BLaER1 treated with 17β-estradiol and CSF1 and Interleukin-3, amounts not matched to agents 10 nM and 100 nM (cell line): ENCODE measurements around the gene MPHOSPH9.

Source experiments
- H3K27ac ChIP-seq, 11 experiments: shearing (Covaris generic); formaldehyde crosslinking; 2 replicates each; pipeline ENCODE4 v1.8.1; 2022
- H3K27me3 ChIP-seq, 11 experiments: shearing (Covaris generic); formaldehyde crosslinking; 2 replicates each; pipeline ENCODE4 v1.8.1; 2022
- H3K36me3 ChIP-seq, 11 experiments: shearing (Covaris generic); formaldehyde crosslinking; 2 replicates each; pipeline ENCODE4 v1.8.1; 2022
- H3K4me1 ChIP-seq, 10 experiments: shearing (Covaris generic); formaldehyde crosslinking; 2 replicates each; pipeline ENCODE4 v1.8.1; 2022
- H3K4me2 ChIP-seq, 11 experiments: shearing (Covaris generic); formaldehyde crosslinking; 2 replicates each; pipeline ENCODE4 v1.8.1; 2022
- H3K4me3 ChIP-seq, 10 experiments: shearing (Covaris generic); formaldehyde crosslinking; 2 replicates each; pipeline ENCODE4 v1.8.1; 2022
- H3K9ac ChIP-seq, 11 experiments: shearing (Covaris generic); formaldehyde crosslinking; 2 replicates each; pipeline ENCODE4 v1.8.1; 2022
- H3K9me3 ChIP-seq, 11 experiments: shearing (Covaris generic); formaldehyde crosslinking; replicated peaks in 1 of 11; 2 replicates each; pipeline ENCODE4 v1.8.1; 2022
- H4K20me1 ChIP-seq, 11 experiments: shearing (Covaris generic); formaldehyde crosslinking; 2 replicates each; pipeline ENCODE4 v1.8.1; 2022
- Cebpa-rat ChIP-seq, 11 experiments: shearing (Covaris generic); IDR thresholded peaks; 2 replicates each; pipeline ENCODE4 v1.8.1; 2022

Gene MPHOSPH9

DNA sequence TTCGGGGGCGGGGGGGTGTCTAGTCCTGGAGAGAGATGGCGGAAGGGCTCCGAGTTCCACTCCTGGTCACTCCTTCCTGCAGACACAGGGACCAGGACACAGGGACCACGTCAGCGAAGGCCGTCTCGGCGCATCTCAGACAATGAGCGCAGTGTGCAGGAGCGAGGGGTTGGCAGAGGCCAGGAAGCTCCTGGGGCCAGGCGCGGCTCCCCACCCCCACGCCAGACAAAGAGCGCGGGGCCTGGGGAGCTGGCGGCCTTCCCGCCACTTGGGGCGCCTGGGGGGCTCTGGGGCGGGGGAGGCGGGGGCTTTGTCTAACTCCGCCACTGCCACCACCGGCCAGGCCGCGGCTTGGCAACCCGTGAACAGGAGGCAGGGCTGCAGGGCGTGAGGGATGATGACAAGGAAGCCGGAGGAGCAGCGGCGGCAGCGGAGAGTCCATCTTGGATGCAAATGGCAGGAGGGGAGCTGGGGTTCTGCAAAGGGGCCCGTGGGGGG is 36.5 kb upstream of the MPHOSPH9 start:
- Histone ChIP-seq H3K9me3 (no peaks in the 10 kb centered on the region), H3K36me3 (peaks cover 21 to 34% (median 29%) of the 10 kb centered on the region in 11 experiments; a peak in 21 of 22 replicates), H3K9ac (peak overlapping the region; percentile 92 to 100 (median 96)), H3K27ac (peak overlapping the region; percentile 89 to 98 (median 94)), H3K4me2 (peak overlapping the region; percentile 95 to 100 (median 99)), H4K20me1 (peaks cover 0 to 48% (median 15%) of the 10 kb centered on the region in 11 experiments; a peak in 11 of 22 replicates), H3K27me3 (no peaks in the 10 kb centered on the region), H3K4me3 (peak overlapping the region; percentile 89 to 100 (median 98)), H3K4me1 (peaks cover 34 to 52% (median 46%) of the 10 kb centered on the region in 10 experiments)
- no peak for TF ChIP-seq Cebpa-rat (IDR thresholded peaks at IDR 0.05)

DNA sequence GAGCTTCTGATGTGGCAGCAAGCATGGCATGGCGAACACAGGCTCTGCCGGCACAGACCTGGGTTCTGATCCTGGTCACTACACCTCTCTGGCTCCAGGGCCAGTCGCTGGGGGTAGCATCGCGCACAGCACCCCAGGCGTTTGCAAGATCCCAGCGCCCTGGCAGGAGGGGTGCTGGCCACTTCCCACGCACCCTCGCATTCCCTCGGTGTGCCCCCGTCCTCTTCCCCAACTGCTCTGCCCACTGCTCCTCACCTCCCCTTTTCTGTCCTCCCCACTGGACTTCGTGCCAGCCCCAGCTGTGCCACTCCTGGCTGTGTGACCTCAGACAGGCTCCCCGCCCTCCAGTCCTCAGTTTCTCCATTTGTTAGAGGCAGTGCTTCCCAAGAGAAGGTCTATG is 35.9 kb upstream of the MPHOSPH9 start:
- H3K4me2 ChIP-seq, result peak overlapping the region; percentile 95 to 100 (median 99)
- H3K36me3 ChIP-seq, result peaks cover 26 to 40% (median 35%) of the 10 kb centered on the region in 11 experiments; a peak in 21 of 22 replicates
- peak overlapping the region; percentile 37 to 98 (median 94); a peak in 21 of 22 replicates for H3K27ac ChIP-seq
- H3K27me3 ChIP-seq, result no peaks in the 10 kb centered on the region
- H3K4me3 ChIP-seq, result peak overlapping the region; percentile 89 to 100 (median 98)
- TF ChIP-seq Cebpa-rat (IDR thresholded peaks at IDR 0.05), result no peak
- H3K9ac ChIP-seq, result peak overlapping the region; percentile 92 to 100 (median 96); a peak in 21 of 22 replicates
- H3K9me3 ChIP-seq, result no peaks in the 10 kb centered on the region
- H4K20me1 ChIP-seq, result peaks cover 0 to 52% (median 15%) of the 10 kb centered on the region in 11 experiments; a peak in 12 of 22 replicates
- H3K4me1 ChIP-seq, result peaks cover 34 to 52% (median 46%) of the 10 kb centered on the region in 10 experiments

- peaks cover 34 to 57% (median 44%) of the 10 kb centered on the region in 10 experiments for H3K4me1 ChIP-seq
These were observed 35.3 kb upstream of the MPHOSPH9 start for GRCh38 chr12:123267991-123268843.

DNA sequence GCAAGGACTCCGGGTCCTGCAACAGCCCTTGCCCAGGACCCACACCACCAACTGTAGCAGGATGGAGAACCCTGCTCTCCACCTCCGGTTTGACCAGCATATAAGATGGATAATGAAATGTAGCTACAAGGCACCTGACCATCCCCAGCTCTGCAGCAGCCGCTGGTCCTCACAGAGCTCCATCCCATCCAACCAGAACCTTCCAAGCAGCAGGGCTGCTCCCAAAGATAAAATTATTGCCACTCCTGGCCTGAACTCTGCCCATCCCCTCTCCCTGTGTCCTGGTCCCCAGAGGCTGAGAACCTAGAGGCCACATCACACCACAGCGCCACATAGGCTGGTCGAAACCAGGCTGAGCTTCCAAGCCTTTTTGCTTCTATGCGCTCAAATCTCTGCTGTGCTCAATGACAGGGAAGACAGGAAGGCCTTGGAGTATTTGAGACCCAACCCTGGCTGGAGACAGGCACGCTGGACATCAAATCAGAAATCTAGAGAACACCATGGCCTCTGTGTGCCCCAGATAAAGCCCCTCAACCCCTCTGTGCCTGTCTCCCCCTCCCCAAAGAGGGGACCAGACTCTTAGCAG is 34.5 kb upstream of the MPHOSPH9 start:
- Histone ChIP-seq H4K20me1 (peaks cover 0 to 57% (median 17%) of the 10 kb centered on the region in 11 experiments; a peak in 14 of 22 replicates), H3K9ac (peak overlapping the region; percentile 40 to 100 (median 96); a peak in 21 of 22 replicates), H3K36me3 (peaks cover 37 to 54% (median 47%) of the 10 kb centered on the region in 11 experiments), H3K4me2 (peak overlapping the region; percentile 95 to 100 (median 99)), H3K4me1 (peaks cover 27 to 56% (median 37%) of the 10 kb centered on the region in 10 experiments), H3K9me3 (no peaks in the 10 kb centered on the region), H3K4me3 (peak overlapping the region in 6 of 10 experiments; percentile 89 to 100 (median 98); a peak in 10 of 20 replicates), H3K27ac (peak overlapping the region in 10 of 11 experiments; percentile 33 to 98 (median 94); a peak in 21 of 22 replicates), H3K27me3 (no peaks in the 10 kb centered on the region)
- no peak for TF ChIP-seq Cebpa-rat (IDR thresholded peaks at IDR 0.05)

More at GRCh38 chr12:123267991-123268843, 35.3 kb upstream of the MPHOSPH9 start:
- no peaks in the 10 kb centered on the region for H3K9me3 ChIP-seq
- no peak for TF ChIP-seq Cebpa-rat (IDR thresholded peaks at IDR 0.05)
- H3K4me2 ChIP-seq, result peak overlapping the region; percentile 95 to 100 (median 99)
- H3K9ac ChIP-seq, result peak overlapping the region; percentile 40 to 100 (median 96); a peak in 21 of 22 replicates
- H4K20me1 ChIP-seq, result peaks cover 0 to 52% (median 15%) of the 10 kb centered on the region in 11 experiments; a peak in 12 of 22 replicates
- peak overlapping the region; percentile 89 to 100 (median 98) for H3K4me3 ChIP-seq
- H3K27me3 ChIP-seq, result no peaks in the 10 kb centered on the region
- peaks cover 33 to 46% (median 41%) of the 10 kb centered on the region in 11 experiments for H3K36me3 ChIP-seq
- H3K27ac ChIP-seq, result peak overlapping the region; percentile 25 to 98 (median 94); a peak in 21 of 22 replicates

DNA sequence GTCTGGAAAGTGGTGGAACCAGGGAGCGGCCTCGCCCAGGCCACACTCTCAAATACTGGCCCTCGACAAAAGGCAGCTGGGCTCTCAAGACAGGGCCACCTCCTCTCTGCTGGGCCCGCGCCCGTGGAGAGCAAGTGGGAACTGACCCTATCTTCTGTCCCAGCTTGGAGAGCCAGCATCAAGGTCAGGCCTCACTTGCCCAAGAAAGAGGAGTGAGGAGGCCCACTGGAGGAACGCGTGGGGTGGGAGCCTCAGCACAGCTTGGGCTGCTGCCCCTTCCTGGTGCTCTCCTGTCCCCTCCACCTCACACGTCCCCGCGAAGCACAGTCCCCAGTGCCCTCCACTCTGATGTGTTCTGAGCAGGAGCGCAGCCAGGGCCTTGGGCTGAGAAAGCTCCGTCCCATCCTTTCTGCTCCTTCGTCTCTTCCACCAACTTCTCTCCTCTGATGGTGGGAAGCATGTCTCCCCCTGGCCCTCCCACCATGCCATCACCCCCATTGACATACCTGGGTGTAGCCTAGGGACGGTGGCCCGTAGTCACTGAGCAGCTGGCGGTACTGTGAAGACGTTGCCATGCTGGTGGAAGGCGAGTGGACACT is 33.8 kb upstream of the MPHOSPH9 start:
- no peak overlapping the region for H3K4me3 ChIP-seq
- H3K27ac ChIP-seq, result peak overlapping the region in 7 of 11 experiments; percentile 92 to 98 (median 95); a peak in 13 of 22 replicates
- peak overlapping the region in 7 of 11 experiments; percentile 96 to 100 (median 98); a peak in 8 of 22 replicates for H3K4me2 ChIP-seq
- H4K20me1 ChIP-seq, result peaks cover 0 to 64% (median 23%) of the 10 kb centered on the region in 11 experiments; a peak in 16 of 22 replicates
- H3K36me3 ChIP-seq, result peaks cover 43 to 61% (median 54%) of the 10 kb centered on the region in 11 experiments
- H3K9ac ChIP-seq, result peak overlapping the region in 7 of 11 experiments; percentile 33 to 98 (median 96); a peak in 6 of 22 replicates
- no peaks in the 10 kb centered on the region for H3K27me3 ChIP-seq
- no peak for TF ChIP-seq Cebpa-rat (IDR thresholded peaks at IDR 0.05)
- H3K4me1 ChIP-seq, result peaks cover 22 to 53% (median 32%) of the 10 kb centered on the region in 10 experiments
- H3K9me3 ChIP-seq, result no peaks in the 10 kb centered on the region

DNA sequence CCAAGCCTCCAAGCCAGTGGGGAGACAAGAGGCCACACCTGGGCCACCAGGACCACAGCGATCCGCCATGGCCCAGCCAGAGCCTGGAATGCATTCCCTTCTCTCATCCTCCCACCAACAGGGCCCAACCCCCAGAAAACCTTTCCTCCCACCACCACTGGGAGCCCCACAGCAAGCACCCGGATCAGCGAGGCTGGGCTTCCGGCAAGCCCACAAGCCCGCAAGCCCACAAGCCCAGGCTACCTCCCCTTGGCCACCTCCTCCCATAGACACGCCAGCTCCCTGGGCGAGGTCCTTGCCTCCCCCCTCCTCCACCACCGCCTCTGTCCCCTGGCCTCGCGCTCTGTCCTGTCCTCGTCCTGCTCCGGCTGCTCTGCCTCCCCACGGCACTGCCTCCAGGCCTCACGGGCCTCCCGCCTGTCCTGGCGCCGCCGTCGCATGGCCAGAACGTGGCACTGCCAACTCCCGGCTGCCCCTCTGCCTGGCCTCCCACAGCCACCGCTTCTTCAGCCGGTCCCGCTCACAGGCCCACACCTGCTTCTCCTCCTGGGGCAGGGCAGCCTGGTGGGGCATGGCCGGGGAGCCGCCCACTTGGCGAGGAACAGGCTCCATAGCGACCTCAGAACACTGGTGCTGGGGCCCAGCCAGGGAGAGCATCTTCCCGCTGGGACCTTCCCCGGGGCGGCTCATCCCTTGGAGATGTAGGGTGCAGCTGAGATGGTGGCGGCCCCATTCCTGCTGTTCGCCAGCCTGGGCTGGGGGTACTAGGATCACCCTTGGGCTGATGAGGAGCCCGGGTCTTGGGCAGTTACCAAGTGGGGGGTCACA is 33.1 kb upstream of the MPHOSPH9 start:
- Histone ChIP-seq H3K27me3 (no peaks in the 10 kb centered on the region), H3K9ac (peak overlapping the region in 7 of 11 experiments; percentile 8 to 98 (median 33); a peak in 7 of 22 replicates), H3K4me3 (no peak overlapping the region), H3K9me3 (no peaks in the 10 kb centered on the region), H3K4me2 (peak overlapping the region in 2 of 11 experiments; percentile 2 to 98; a peak in 3 of 22 replicates), H4K20me1 (peaks cover 0 to 67% (median 25%) of the 10 kb centered on the region in 11 experiments; a peak in 16 of 22 replicates), H3K27ac (peak overlapping the region in 7 of 11 experiments; percentile 3 to 98 (median 94); a peak in 10 of 22 replicates), H3K4me1 (peaks cover 22 to 53% (median 32%) of the 10 kb centered on the region in 10 experiments), H3K36me3 (peaks cover 49 to 68% (median 61%) of the 10 kb centered on the region in 11 experiments)
- TF ChIP-seq Cebpa-rat (IDR thresholded peaks at IDR 0.05), result no peak

DNA sequence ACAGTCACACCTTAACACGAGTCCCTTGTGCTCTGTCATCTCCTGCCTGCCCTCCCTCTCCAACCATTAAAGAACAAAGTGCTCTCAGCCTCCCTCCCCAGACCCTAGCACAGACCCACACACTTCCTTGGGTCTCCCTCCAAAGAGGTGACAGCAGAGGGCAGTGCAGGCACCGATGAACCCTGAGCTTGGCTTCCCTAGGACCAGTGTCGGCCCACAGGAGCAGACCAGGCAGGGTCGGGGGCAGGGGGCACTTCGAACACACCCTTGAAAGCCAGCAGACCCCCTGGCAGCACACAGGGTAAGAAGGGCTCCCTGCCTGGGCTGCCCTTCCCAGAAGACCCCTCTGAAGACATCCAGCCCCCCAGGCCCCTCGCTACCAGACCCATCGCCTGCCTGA is 31.7 kb upstream of the MPHOSPH9 start:
- peaks cover 22 to 46% (median 29%) of the 10 kb centered on the region in 10 experiments for H3K4me1 ChIP-seq
- H4K20me1 ChIP-seq, result peaks cover 0 to 67% (median 25%) of the 10 kb centered on the region in 11 experiments; a peak in 16 of 22 replicates
- no peak for TF ChIP-seq Cebpa-rat (IDR thresholded peaks at IDR 0.05)
- H3K9me3 ChIP-seq, result no peaks in the 10 kb centered on the region
- H3K27me3 ChIP-seq, result no peaks in the 10 kb centered on the region
- H3K4me2 ChIP-seq, result no peak overlapping the region
- peak overlapping the region in 1 of 11 experiments; percentile 12; a peak in 1 of 22 replicates for H3K9ac ChIP-seq
- no peak overlapping the region for H3K4me3 ChIP-seq
- peaks cover 63 to 82% (median 75%) of the 10 kb centered on the region in 11 experiments for H3K36me3 ChIP-seq
- H3K27ac ChIP-seq, result peak overlapping the region in 2 of 11 experiments; percentile 11 to 45; a peak in 1 of 22 replicates
